Ammon's horn (tissue), 1 donor: ENCODE measurements around the gene TCERG1L.
"Not testable (repeated sequence)": the region's sequence is repeated elsewhere in the genome, so short reads cannot be mapped to it uniquely, and the experiment has no call there.

Experiments
- DNase-seq: peaks from one replicate; pipeline ENCODE4 v3.0.0-alpha.2; 2016; ENCODE audit warnings: low spot score

Gene TCERG1L

GRCh38 chr10:131248376-131249165 is 63.0 kb downstream of the TCERG1L start:
- DNase-seq, result no peak

GRCh38 chr10:131247873-131248272 is 63.6 kb downstream of the TCERG1L start:
- no peak for DNase-seq

- no peak for DNase-seq
These were observed 64.7 kb downstream of the TCERG1L start for GRCh38 chr10:131246775-131247174.

GRCh38 chr10:131246089-131246488 is 65.4 kb downstream of the TCERG1L start:
- no peak for DNase-seq

GRCh38 chr10:131245475-131246059 is 66.0 kb downstream of the TCERG1L start:
- DNase-seq, result no peak

- DNase-seq, result no peak
These were observed 66.7 kb downstream of the TCERG1L start for GRCh38 chr10:131244836-131245235.

- no peak for DNase-seq
These were observed 68.4 kb downstream of the TCERG1L start for GRCh38 chr10:131243076-131243475.

- DNase-seq, result no peak
These were observed 69.5 kb downstream of the TCERG1L start for GRCh38 chr10:131242007-131242406.

- DNase-seq, result no peak
These were observed 70.8 kb downstream of the TCERG1L start for GRCh38 chr10:131240691-131241090.

- no peak for DNase-seq
These were observed 71.6 kb downstream of the TCERG1L start for GRCh38 chr10:131239926-131240325.

- no peak for DNase-seq
These were observed 72.1 kb downstream of the TCERG1L start for GRCh38 chr10:131239450-131239849.

GRCh38 chr10:131238669-131239280 is 72.7 kb downstream of the TCERG1L start:
- DNase-seq, result no peak

GRCh38 chr10:131237991-131238651 is 73.4 kb downstream of the TCERG1L start:
- DNase-seq, result no peak

- DNase-seq, result not testable (repeated sequence)
These were observed 76.9 kb downstream of the TCERG1L start for GRCh38 chr10:131234606-131235005.

- DNase-seq, result no peak
These were observed 77.8 kb downstream of the TCERG1L start for GRCh38 chr10:131233611-131234258.

GRCh38 chr10:131231965-131232541 is 79.5 kb downstream of the TCERG1L start:
- no peak for DNase-seq

- no peak for DNase-seq
These were observed 80.1 kb downstream of the TCERG1L start for GRCh38 chr10:131231323-131231964.

GRCh38 chr10:131230641-131231322 is 80.7 kb downstream of the TCERG1L start:
- no peak for DNase-seq

GRCh38 chr10:131230166-131230565 is 81.4 kb downstream of the TCERG1L start:
- no peak for DNase-seq

GRCh38 chr10:131227163-131227740 is 84.3 kb downstream of the TCERG1L start:
- no peak for DNase-seq
